Fibroblast of villous mesenchyme (primary cell): Measurements from ENCODE around the gene PDE1C. TPM values are rescaled to one million over a fixed set of nuclear protein-coding genes. Genes with fewer than 3 reads are reported as not detected.

Experiments
- DNase-seq: peaks from one replicate; pipeline ENCODE4 v3.0.0-alpha.2; 2010; ENCODE audit warnings: low read depth
- H3K4me3 ChIP-seq: 2 replicates; pipeline ENCODE4 v1.5.1; 2011; ENCODE audit warnings: low read depth, mild to moderate bottlenecking, low read length
- CTCF ChIP-seq: IDR thresholded peaks from 2 replicates; pipeline ENCODE4 v1.5.1; 2012; ENCODE audit warnings: low read depth, mild to moderate bottlenecking, low read length; ENCODE audit not compliant: insufficient read depth
- total RNA-seq: library from RNA; depleted of rRNA; stranded (reverse); fragments of >200 nt; gene quantifications from 2 replicates; pipeline ENCODE4 v1.2.3, GENCODE V29; 2012

Gene PDE1C
- total RNA-seq, 1 donor = 4.7 TPM

GRCh38 chr7:32103361-32103760, 33.2 kb upstream of the PDE1C start:
- H3K4me3 ChIP-seq = no peak overlapping the region
- no peak for TF ChIP-seq CTCF
- no peak for DNase-seq

GRCh38 chr7:32102432-32102873, 32.2 kb upstream of the PDE1C start:
- H3K4me3 ChIP-seq = no peak overlapping the region
- TF ChIP-seq CTCF = no peak
- DNase-seq = no peak

- no peak overlapping the region for H3K4me3 ChIP-seq
- DNase-seq = no peak
- TF ChIP-seq CTCF = no peak
Observed at GRCh38 chr7:32100407-32100907, 30.2 kb upstream of the PDE1C start.

- no peak for TF ChIP-seq CTCF
- DNase-seq = no peak
Observed at GRCh38 chr7:32094516-32094915, 24.3 kb upstream of the PDE1C start.

GRCh38 chr7:32093415-32094408, 23.5 kb upstream of the PDE1C start:
- TF ChIP-seq CTCF = no peak
- no peak overlapping the region for H3K4me3 ChIP-seq
- peak; percentile 10 for DNase-seq

More at GRCh38 chr7:32094516-32094915, 24.3 kb upstream of the PDE1C start:
- H3K4me3 ChIP-seq = no peak overlapping the region

GRCh38 chr7:32092346-32092745, 22.1 kb upstream of the PDE1C start:
- DNase-seq = no peak
- TF ChIP-seq CTCF = no peak
- H3K4me3 ChIP-seq = no peak overlapping the region
